ENCODE results near the gene GFER. TPM values are rescaled to one million over a fixed set of nuclear protein-coding genes. Genes with fewer than 3 reads are reported as not detected.
"Not testable (repeated sequence)": the region's sequence is repeated elsewhere in the genome, so short reads cannot be mapped to it uniquely, and the experiment has no call there.

Gene GFER
- 18.7 and 22.2 TPM in 2 replicates for total RNA-seq

DNA sequence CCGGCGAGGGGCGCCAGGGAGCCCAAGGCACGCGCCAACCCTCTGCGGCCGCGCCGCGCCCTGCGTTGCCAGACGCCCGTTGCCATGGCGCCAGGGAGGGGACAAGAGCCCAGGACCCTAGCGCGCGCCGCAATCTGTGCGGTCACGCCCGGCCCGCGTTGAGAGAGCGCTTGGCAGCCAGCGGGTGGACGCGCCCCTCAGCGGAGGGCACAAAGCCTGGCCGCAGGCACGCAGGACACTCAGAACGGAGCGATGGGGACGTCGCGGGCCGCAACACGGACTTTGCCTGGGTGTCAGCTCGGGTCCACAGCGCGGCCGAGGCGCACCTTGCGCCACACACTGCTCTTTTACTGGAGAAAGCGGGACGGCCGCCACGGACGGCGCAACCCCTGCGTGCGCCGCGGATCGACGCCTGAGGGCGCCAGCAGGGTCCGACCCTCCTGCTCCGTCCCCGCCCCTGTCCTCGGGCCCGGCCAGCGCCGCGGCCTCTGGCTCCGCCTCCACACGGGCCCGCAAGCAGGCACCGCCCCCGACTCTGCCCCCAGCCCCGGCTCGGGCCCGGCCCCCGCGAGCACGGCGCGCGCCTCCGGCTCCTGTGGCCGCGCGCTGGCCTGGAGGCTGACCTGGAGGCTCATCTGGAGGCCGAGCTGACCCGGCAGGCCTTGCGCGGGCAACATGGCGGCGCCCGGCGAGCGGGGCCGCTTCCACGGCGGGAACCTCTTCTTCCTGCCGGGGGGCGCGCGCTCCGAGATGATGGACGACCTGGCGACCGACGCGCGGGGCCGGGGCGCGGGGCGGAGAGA lies at the start of gene GFER:
TSS of gene GFER (plus strand) at position 650 of the 803 bp plus-strand sequence. CDS start at position 676, 26 bp downstream.
- DNase-seq (ENCODE audit: extremely low read depth, low read depth, low spot score) = no peak

DNA sequence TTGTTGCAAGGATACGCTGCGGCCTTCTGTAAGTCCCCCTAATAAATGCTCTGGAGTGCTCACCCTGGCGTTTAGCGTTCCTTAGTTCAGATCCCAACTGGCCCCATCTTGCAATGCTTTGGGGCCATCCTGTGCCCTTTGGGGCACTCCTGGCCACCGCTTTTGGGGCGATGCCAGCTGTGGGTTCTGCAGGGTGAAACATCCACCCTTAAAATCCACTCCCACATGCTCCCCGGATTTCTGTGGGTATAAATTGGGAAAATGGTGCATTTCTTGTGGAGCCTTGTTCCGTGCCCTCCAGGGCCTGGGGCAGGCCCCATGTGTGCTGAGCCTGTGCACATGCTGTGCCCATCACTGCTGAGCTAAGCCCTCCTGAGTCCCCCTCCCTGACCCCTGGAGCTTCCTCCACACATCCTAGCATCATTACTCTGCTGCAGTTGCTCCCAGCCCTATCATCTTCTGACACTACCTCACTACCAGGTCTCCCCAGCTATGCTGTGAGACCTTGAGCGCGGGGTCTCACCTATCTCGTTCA lies 47.0 kb upstream of the GFER start:
- DNase-seq (ENCODE audit: extremely low read depth, low read depth, low spot score) = no peak

DNA sequence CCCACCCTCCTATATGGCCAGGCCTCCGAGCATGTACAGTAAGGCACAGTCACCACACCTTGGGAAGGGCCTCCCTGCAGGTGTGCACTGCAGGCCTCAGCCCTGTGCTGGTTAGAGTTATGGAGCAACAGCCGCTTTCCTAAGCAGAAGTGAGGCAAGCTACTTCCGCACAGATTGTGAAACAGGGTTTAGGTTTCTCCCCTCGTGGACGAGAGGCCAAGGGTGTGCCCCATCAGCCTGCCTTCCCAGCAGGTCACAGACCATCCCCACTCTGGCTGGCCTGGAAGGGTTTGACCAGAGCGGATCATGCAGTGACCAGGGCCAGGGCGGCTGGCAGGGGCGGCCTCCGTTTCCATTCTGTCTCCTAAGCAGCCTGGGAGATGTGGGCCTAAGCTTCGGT lies 45.7 kb upstream of the GFER start:
- no peak for DNase-seq (ENCODE audit: extremely low read depth, low read depth, low spot score)

DNA sequence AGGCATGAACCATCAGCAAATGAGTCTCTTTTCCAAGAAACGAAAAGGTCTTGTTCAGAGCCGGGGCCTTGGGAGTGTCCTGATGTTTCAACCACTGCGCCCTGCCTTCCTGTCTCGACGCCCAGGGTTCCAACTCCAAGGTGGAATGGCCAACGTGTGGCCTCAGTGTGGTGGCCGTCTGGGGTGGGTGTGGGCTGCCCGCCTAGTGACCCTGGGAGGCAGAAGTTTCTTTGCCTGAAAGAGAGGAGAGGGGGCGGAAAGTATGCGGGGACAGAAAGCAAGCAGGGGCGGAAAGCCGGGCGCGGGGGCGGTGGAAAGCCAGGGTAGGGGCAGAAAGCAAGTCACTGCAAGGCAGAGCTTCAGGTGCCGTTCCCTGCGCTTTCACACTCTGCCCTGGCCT lies 45.1 kb upstream of the GFER start:
- DNase-seq (ENCODE audit: extremely low read depth, low read depth, low spot score) = no peak

DNA sequence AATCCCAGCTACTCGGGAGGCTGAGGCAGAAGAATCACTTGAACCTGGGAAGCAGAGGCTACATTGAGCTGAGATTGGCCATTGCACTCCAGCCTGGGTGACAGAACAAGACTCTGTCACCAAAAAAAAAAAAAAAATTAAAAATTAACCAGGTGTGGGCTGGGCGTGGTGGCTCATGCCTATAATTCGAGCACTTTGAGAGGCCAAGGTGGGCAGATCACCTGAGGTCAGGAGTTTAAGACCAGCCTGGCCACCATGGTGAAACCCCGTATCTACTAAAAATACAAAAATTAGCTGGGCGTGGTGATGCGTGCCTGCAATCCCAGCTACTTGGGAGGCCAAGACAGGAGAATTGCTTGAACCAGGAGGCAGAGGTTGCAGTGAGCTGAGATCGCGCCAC lies 44.2 kb upstream of the GFER start:
- not testable (repeated sequence) for DNase-seq (ENCODE audit: extremely low read depth, low read depth, low spot score)

DNA sequence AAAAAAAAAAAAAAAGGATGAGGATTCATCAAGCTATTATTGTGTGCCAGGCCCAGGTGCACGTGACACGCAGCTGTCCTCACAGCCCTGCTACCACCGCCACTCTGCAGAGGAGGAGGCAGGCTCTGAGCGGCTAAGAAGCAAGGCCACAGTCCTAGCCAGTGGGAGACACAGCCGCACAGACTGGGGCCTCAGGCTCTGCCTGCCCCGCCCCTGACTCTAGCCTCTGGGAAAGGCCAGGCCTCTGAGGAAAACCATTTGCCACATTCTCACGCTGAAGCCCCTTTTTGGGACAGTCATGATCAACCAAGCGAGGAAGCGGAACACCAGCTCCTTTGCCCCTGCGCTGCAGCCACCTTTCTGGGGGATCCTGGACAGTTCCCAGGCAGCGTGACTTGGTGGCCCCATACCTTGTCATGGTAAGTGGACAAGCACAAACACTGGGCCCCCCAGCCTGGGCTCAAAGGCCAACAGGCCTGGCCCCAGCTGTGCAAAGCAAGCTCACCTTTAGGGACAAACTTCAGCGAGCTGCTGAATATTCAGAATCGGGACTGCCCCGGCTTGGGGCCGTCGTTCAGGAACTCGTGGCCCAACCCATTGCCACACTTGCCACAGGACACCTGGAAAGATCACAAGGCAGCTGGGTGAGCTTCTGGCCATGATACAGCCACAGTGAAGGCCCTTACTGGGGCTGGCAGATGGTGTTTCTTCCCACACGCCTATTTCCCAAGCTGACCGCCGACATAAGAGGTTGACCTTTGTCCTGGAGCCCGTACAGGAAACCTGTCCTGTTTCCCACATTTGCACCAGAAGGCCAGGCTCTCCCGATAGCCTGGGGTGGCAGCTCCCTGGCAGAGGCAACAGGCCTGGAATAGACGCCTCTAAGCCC lies 43.5 kb upstream of the GFER start:
- DNase-seq (ENCODE audit: extremely low read depth, low read depth, low spot score) = no peak

DNA sequence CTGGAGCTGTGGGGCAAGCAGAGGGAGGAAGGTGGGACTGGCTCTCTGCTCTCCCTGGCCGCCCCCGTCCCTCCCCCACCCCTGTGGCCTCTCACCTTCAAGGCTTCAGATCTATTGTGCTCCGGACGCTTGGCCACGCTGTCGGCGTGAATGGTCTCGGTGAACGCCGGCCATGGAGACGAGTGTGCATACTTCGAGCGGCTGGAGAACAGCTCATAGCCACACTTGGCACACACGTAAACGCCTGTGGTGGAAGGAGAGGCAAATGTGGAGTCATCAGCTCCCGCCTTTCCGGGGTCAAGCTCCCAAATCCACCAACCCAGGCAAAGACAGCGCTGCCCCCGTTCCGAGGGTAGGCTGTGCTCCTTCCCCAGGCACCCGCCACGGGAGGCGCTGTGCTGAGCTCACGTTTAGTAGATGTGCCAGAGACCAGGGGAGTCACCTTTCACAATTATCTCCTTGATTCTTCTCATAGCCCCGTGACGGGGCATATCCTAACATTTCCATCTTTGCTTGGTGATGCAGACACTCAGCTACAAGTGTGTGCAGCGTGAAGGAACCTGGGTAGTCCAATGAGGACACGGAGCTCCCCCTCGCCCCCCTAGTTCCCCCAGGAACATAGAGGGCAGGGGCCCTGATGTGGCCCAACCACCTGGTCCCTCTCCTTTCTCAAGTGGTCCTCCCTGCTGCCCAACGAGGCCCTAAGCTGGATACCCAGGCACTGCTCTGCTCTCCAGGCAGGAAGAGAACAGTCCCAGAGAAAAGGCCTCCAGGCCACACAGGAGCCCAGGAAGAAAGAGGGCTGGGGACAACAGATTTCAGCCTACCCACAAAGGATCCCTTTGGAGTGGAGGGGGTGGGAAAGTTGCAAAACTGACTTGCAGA lies 42.6 kb upstream of the GFER start:
- no peak for DNase-seq (ENCODE audit: extremely low read depth, low read depth, low spot score)

DNA sequence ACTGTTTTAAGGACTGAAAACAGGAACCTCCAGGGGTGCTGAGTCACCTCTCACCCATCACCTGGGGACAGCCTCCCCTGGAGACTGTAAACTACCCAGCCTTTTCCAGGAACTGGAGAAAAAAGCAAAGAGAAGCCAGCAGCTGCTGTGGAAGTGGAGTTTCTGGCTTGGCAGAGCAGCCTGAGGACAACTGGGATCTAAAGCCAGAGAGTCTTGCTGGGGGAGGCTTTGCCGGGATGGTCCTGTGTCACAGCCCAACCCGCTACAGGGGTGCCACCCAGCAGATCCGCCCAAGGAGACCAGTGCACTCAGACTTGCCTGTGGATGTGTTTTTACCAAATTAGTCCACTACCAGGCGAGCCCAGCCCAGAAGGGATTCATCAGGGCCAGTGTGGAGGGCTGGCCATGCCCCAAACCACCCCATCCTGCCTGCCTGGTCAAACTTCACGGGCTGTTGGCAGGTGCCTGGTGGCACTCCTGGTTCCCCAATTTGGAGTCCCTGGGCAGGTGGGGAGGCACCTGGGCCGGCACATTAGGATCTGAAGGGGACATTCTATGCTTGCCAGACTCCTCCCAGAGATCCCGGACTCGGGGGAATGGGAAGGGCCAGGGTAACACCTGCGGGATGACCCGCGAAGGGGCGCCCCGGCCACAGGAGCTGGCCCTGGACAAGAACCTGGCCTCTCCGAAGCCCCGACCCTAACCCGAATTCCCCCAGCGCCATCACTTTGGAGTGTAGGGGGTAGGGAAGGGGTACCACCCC lies 41.8 kb upstream of the GFER start:
- DNase-seq (ENCODE audit: extremely low read depth, low read depth, low spot score) = no peak

DNA sequence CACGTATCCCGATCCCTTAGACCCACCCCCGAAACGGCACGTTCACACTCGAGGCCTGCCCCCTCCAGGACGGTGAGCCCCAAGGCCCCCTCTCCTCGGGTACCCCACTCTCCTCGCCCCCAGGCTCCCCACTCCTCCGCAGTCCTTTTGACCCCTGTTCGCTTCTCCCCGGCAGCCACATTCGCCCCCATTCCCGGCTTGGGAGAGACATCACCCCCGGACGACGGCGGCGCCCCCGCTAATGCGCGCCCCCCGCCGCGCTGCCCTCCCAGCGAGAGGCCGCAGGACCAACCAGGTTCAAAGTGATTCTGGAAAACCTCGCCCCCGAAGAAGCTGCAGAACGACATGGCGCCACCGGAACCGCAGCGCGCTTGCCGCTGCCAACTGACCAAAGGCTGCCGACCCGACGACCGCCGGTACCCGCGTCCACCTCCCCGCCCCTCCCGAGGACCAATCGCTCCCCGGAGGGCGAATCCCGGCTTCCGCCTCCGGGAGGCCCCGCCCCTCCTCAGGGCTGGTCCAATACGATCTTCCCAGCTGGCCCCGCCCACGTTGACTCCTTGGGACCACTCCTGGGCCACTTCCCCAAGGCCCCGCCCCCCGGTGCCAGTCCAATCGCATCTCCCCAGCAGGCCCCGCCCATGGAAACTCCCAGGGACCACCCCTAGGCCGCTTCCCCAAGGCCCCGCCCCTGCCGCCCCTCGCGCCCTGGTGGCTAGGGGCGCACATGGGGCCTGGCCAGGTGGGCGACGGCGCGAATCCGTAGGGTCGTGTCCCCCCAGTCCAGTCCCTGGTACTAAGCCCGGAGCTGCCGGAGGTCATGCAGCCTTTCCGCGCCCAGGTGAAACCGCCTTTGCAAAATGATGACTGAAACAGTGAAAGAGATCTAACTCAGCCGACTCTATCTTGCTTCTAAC lies 40.9 kb upstream of the GFER start, which contains the start of gene MSRB1:
TSS of gene MSRB1 (minus strand) at position 390 of the 917 bp plus-strand sequence. CDS start at position 347, 43 bp downstream.
- DNase-seq (ENCODE audit: extremely low read depth, low read depth, low spot score) = peak; percentile 72

DNA sequence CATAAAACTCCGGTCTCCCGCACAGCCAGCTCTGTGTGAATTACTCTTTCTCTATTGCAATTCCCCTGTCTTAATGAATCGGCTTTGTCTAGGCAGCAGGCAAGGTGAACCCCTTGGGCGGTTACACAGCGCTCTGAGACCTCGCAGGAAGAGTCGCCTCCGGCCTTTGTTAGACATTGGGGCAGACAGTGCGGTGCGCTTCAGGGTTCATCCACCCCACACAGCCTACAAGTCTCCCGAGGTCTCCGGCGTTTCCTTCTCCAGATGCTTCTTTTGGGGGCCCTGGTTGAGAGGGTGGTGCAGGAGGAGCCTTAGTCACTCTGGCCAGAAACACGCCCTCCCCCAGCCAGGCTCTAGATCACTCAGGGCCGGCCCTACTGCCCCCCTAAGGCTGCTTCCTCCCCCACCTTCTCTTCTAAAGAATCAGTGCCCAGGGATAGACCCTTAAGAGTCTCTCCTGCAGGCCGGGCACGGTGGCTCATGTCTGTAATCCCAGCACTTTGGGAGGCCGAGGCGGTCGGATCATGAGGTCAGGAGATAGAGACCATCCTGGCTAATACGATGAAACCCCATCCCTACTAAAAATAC lies 39.3 kb upstream of the GFER start:
- DNase-seq (ENCODE audit: extremely low read depth, low read depth, low spot score) = no peak

DNA sequence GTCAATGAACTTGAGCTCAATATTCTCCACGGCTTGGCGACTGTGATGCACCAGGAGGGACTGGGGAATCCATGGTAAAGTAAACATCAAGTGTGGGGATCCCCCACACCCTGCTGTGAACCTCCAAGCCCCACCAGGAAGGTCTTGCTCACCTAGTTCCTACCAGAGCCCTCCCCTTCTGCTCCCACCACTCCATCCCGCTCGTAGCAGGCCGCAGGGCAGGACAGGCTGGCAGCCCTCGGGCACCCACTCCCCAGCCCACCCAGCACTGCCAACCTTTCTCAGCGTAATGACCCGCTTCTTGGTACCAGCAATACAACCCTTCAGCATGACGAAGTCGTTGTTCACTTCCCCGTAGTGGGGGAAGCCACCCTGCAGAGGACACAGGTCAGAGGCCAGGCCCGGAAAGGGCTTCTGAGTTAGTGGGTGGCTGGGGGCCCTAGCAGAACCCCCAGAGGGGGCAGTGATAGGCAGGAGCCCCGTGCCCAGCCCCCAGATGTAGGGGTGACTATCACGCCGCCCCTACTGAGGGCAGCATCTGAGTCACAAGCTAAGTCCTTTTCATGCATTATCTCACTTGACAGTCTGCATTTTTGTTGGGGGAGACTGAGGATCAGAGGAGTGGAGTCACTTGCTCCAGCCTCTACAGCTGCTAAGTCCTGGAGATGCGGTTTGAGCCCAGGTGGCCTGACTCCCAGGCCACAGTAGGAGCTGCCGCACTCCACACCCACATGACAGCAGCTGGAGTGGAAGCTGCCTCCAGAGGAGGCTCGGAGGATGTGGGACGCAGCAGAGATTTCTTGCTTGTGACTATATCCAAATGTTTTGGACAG lies 38.2 kb upstream of the GFER start:
- DNase-seq (ENCODE audit: extremely low read depth, low read depth, low spot score) = no peak

DNA sequence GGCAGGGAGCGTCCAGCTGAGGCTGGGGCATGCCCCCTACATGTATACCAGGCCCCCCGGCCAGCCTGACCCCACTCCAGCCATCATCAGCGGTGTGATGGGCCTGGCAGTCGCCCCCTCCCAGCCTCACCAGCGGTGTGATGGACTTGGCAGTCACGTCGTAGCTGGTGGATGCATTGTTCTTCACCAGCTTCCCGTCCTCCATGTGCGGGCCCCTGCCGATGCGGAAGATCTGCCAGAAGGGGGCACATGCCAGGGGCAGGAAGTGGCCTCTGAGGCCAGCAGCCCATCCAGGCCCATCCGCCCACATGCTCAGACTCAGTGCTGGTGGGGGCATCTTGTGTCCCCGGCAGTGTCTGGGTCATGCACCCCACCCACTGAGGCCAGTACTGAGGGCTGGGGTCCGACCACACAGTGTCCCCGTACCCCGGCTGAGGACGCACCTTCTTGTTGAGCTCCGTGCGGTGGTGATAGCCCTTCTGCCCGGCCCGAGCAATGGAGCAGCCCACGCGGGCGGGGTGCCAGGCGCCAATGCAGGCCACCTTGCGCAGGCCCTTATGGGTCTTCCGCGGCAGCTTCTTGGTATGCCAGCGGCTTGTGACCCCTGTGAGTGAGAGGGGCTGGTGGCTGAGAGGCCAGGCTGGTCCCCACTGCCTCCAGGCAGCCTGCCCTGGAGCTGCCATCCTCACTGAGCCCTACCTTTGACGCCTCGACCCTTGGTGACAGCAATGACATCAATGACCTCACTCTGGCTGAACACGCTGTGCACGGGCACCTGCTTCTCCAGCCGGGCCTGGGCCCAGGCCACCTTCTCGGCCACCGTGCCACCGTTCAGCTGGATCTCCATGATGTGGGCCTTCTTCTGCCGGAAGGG lies 37.3 kb upstream of the GFER start:
- no peak for DNase-seq (ENCODE audit: extremely low read depth, low read depth, low spot score)

DNA sequence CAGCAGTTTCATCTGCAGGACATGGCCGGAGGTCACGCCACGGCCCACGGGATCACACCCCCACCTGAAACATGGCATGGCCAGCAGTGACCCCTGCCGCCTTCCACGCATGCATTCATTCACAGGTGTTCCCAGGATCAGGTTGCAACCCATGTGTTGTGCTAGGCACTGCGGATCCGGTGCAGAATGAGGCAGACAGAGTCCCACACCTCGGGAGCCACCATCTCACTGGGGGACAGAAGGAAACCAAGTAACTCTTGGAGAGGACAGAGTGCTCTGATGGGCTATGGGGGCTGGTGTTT lies 36.7 kb upstream of the GFER start:
- no peak for DNase-seq (ENCODE audit: extremely low read depth, low read depth, low spot score)

DNA sequence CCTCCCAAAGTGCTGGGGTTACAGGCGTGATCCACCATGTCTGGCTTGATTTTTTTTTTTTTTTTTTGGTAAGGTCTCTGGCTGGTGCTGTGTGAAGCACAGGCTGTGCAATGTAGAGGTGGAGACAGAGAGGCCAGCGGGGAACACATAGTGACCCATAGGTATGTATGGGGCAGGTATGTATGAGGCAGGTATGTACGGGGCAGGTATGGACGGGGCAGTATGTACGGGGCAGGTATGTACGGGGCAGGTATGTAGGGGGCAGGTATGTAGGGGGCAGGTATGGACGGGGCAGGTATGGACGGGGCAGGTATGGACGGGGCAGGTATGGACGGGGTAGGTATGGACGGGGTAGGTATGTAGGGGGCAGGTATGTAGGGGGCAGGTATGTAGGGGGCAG lies 34.5 kb upstream of the GFER start:
- DNase-seq (ENCODE audit: extremely low read depth, low read depth, low spot score) = no peak

DNA sequence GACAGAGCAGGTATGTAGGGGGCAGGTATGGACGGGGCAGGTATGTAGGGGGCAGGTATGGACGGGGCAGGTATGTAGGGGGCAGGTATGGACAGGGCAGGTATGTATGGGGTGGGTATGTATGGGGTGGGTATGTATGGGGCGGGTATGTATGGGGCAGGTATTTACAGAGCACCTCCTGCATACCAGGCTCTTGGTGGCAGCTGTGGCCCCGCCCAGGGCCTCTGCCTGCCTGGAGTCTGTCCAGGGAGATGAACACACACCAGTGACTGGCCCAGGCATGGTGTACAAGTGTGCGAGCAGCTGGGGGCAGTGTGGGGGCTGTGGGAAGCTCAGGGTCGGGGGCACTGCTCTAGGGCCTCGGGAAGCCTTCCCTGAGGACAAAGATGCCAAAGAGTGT lies 33.9 kb upstream of the GFER start:
- DNase-seq (ENCODE audit: extremely low read depth, low read depth, low spot score) = no peak

DNA sequence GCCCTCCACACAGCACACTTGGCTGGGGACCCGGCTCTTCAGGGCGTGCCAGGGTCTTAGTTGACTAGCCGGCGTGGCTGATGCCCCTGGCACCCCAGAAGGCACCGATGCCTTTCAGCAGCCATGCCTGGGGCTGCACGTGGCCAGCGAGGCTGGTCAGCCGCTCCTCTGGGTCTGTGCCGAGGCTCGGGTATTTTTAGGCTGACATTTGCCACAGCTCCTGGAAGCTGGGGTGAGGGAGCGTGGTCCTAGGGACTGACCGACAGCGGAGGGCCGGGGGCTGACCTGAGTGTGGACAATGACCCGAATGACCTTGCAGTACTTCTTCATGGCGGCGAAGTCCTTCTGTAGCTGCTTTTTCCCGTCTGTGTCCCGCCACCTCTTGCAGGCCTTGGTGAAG lies 33.4 kb upstream of the GFER start:
- no peak for DNase-seq (ENCODE audit: extremely low read depth, low read depth, low spot score)

DNA sequence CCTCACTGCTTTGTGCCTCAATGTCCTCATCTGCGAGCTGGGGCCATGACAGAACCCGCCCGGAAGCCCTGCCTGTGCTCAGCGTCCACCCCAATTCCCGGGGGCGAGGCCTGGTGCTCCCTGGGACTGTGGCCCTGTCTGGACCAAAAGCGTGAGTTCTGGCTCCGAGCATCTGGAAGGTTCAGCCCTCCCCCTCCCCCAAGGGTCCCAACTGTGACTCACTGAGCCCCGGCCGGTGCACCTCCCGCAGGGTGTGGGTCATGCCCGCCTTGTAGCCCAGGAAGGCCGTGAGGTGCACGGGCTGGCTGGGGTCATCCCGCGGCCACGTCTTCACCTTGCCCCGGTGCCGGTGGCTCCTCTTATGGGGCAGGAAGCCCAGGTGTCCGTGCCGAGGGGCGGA lies 30.3 kb upstream of the GFER start:
- no peak for DNase-seq (ENCODE audit: extremely low read depth, low read depth, low spot score)
